Measurements from ENCODE around the gene CACNG5.

CACNG5 gene

DNA sequence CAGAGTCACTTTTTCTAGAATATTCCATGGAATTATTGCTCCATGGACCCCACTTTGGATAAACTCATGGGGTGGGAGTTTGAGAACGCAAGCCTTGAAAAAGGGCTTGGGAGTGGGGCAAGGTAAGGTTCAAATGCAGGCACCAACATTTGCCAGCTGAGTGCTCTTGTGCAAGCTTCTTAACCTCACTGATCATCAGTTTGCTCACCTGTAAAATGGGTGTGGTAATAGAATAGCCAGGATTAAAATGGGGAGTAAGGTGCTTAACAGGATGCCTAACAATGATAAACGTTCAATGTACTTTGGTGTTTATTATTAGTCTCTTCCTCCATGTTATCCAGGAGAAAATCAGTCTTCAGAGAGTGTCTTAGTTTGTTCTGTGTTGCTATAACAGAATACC, 39.0 kb downstream of the CACNG5 start:
- no peak for DNase-seq
- no peaks in the 10 kb centered on the region for H3K9me3 ChIP-seq
- no peaks in the 10 kb centered on the region for H3K36me3 ChIP-seq
- H3K27me3 ChIP-seq = no peaks in the 10 kb centered on the region
- no peaks in the 10 kb centered on the region for H3K4me1 ChIP-seq
- no peak overlapping the region for H3K4me3 ChIP-seq (ENCODE audit: low read depth, low read length)
- TF ChIP-seq, protein P1, sequence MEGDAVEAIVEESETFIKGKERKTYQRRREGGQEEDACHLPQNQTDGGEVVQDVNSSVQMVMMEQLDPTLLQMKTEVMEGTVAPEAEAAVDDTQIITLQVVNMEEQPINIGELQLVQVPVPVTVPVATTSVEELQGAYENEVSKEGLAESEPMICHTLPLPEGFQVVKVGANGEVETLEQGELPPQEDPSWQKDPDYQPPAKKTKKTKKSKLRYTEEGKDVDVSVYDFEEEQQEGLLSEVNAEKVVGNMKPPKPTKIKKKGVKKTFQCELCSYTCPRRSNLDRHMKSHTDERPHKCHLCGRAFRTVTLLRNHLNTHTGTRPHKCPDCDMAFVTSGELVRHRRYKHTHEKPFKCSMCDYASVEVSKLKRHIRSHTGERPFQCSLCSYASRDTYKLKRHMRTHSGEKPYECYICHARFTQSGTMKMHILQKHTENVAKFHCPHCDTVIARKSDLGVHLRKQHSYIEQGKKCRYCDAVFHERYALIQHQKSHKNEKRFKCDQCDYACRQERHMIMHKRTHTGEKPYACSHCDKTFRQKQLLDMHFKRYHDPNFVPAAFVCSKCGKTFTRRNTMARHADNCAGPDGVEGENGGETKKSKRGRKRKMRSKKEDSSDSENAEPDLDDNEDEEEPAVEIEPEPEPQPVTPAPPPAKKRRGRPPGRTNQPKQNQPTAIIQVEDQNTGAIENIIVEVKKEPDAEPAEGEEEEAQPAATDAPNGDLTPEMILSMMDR (IDR thresholded peaks at IDR 0.05; ENCODE audit: low read depth, low read length) = no peak

DNA sequence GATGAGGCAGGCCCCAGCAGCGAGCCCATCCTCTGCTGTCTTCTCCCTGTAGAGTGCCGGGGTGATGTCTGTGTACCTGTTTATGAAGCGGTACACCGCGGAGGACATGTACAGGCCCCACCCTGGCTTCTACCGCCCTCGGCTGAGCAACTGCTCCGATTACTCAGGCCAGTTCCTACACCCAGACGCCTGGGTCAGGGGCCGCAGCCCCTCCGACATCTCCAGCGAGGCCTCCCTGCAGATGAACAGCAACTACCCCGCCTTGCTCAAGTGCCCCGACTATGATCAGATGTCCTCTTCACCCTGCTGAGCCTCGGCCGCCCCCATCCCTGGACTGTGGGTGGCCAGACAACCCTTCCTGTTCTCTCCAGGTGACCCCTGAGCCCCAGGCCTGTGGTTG, 50.0 kb downstream of the CACNG5 start:
- DNase-seq = no peak
- H3K36me3 ChIP-seq = no peaks in the 10 kb centered on the region
- H3K27me3 ChIP-seq = no peaks in the 10 kb centered on the region; the same call in 1 of the 2 replicates
- no peak overlapping the region for H3K4me3 ChIP-seq (ENCODE audit: low read depth, low read length)
- TF ChIP-seq, protein P1 (IDR thresholded peaks at IDR 0.05; ENCODE audit: low read depth, low read length) = no peak
- H3K4me1 ChIP-seq = no peaks in the 10 kb centered on the region
- H3K9me3 ChIP-seq = no peaks in the 10 kb centered on the region; the same call in 1 of the 2 replicates

DNA sequence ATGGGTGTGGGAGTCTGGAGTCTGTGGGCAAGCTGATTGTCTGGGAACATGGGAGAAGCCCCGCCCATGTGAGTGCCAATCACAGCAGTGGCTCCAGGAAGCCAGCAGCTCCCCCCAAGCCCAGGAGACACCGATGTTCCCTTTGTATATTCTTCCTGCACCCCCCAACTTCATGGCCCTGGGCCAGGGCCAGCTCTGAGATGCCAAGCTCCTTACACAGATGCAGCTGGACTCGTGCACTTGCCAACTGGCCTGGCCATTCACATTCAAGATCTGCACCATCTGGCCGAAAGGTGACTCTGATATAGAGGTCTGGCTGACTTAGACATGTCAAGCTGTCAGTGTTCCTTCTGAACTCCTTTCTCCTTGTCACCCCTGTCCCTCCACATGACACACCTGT, 50.5 kb downstream of the CACNG5 start:
- DNase-seq = no peak
- no peaks in the 10 kb centered on the region; the same call in 1 of the 2 replicates for H3K9me3 ChIP-seq
- H3K36me3 ChIP-seq = no peaks in the 10 kb centered on the region
- no peaks in the 10 kb centered on the region for H3K4me1 ChIP-seq
- H3K4me3 ChIP-seq (ENCODE audit: low read depth, low read length) = no peak overlapping the region
- TF ChIP-seq, protein P1 (IDR thresholded peaks at IDR 0.05; ENCODE audit: low read depth, low read length) = no peak
- no peaks in the 10 kb centered on the region; the same call in 1 of the 2 replicates for H3K27me3 ChIP-seq

DNA sequence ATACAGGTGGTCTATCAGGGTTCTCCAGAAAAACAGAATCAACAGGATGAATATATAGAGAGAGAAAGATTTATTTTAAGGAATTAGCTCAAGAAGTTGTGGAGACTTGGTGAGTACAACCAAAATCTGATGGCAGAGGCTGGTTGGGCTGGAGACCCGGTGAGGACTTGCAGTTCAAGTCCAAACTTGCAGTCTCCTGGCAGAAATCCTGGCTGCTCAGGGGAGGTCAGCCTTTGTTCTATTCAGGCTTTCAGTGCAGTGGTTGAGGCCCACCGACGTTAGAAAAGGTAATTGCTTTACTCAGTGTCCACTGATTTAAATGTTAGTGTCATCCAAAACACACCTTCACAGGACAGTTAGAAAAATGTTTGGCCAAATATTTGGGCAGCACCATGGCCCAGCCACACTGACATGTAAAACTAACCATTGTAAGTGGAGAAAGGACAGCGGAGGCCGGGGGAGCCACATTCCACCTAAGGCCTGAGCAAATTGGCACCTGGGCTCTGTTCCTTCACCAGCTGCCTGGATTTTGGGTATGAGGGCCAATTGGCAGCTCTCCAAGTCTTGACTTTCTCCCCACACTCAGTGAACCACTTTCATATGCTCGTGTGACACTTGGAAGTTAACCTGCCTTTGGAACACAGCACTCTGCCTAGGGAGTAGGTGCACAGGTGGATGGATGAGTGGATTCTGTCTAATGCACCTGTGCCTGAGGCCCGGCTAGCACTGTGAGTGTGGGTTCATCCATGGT, 54.7 kb downstream of the CACNG5 start:
- Histone ChIP-seq H3K27me3 (no peaks in the 10 kb centered on the region; the same call in 1 of the 2 replicates), H3K4me3 (ENCODE audit: low read depth, low read length) (no peak overlapping the region), H3K4me1 (no peaks in the 10 kb centered on the region), H3K9me3 (no peaks in the 10 kb centered on the region), H3K36me3 (no peaks in the 10 kb centered on the region)
- no peak for DNase-seq
- TF ChIP-seq, protein P1 (IDR thresholded peaks at IDR 0.05; ENCODE audit: low read depth, low read length) = no peak

DNA sequence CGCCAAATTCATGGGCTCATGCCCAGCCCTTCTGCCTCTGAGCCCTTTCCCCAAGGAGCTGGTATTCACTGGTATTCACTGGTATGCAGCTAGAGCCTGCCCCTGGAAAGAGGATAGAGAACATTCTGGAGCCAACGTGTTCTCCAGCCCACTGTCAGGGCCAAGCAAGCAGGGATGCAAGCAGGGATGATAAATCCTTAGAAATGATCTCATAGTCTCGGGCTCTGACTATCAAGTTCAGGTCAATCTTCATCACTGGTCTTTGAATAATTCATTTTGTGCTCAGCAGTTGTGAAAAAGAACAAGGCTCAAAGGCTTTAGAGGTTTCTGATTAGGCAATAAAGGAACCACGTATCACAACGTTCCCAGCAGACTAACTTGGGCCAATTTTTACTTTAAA, 57.3 kb downstream of the CACNG5 start:
- Histone ChIP-seq H3K36me3 (no peaks in the 10 kb centered on the region), H3K27me3 (no peaks in the 10 kb centered on the region), H3K4me3 (ENCODE audit: low read depth, low read length) (no peak overlapping the region), H3K9me3 (no peaks in the 10 kb centered on the region), H3K4me1 (no peaks in the 10 kb centered on the region)
- DNase-seq = no peak
- TF ChIP-seq, protein P1 (IDR thresholded peaks at IDR 0.05; ENCODE audit: low read depth, low read length) = no peak

DNA sequence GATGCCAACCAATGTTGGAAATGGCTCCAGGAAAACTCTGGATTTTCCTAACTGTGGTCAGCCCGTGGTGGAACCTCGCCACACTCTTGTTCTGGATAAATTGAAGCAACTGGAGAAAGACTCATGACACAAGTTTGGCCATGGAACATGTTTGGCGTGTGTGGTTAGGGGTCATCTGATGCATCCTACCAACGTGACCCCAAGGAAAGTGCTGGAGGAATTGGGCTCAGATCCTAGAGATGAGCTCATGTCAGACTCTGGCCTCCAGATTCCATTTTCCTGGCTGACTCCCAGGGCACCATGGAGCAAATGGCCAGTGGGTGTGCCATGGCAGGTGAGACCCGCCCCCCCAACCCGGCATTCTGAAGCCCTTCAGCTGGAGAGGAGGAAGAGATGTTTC, 58.5 kb downstream of the CACNG5 start:
- H3K9me3 ChIP-seq = no peaks in the 10 kb centered on the region
- no peaks in the 10 kb centered on the region for H3K4me1 ChIP-seq
- DNase-seq = no peak
- no peak overlapping the region for H3K4me3 ChIP-seq (ENCODE audit: low read depth, low read length)
- no peaks in the 10 kb centered on the region for H3K36me3 ChIP-seq
- TF ChIP-seq, protein P1 (IDR thresholded peaks at IDR 0.05; ENCODE audit: low read depth, low read length) = no peak
- no peaks in the 10 kb centered on the region for H3K27me3 ChIP-seq
